GM10266 (cell line): Measurements from ENCODE around the gene MSGN1.

Experiments
- DNase-seq: peaks from one replicate; pipeline ENCODE4 v3.0.0; 2012; ENCODE audit errors: extremely low spot score
- TF ChIP-seq, protein P1 (sequence below): IDR thresholded peaks from 2 replicates; pipeline ENCODE4 v1.5.1; 2012; ENCODE audit warnings: mild to moderate bottlenecking, low read depth; ENCODE audit not compliant: control insufficient read depth, insufficient read depth; ENCODE audit errors: missing control alignments

MSGN1 gene, protein sequence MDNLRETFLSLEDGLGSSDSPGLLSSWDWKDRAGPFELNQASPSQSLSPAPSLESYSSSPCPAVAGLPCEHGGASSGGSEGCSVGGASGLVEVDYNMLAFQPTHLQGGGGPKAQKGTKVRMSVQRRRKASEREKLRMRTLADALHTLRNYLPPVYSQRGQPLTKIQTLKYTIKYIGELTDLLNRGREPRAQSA

DNA sequence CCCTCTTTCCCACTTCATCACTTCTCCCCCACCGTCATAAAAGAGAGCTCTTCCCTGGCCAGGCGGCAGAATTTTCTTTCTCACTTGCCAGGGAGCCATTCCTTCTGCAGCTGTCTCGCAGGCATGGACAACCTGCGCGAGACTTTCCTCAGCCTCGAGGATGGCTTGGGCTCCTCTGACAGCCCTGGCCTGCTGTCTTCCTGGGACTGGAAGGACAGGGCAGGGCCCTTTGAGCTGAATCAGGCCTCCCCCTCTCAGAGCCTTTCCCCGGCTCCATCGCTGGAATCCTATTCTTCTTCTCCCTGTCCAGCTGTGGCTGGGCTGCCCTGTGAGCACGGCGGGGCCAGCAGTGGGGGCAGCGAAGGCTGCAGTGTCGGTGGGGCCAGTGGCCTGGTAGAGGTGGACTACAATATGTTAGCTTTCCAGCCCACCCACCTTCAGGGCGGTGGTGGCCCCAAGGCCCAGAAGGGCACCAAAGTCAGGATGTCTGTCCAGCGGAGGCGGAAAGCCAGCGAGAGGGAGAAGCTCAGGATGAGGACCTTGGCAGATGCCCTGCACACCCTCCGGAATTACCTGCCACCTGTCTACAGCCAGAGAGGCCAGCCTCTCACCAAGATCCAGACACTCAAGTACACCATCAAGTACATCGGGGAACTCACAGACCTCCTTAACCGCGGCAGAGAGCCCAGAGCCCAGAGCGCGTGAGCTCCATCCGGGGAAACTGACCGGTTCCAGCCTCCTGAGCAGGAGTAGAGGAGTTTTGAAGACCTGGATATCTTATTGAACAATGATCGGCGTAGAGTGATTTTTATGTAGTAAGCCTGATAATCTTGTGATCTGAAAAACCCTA lies at the start of gene MSGN1:
MSGN1 (plus strand) TSS at position 65 of the 850 bp plus-strand sequence; CDS start at position 124, 59 bp downstream.
- no peak for DNase-seq
- TF ChIP-seq, protein P1, sequence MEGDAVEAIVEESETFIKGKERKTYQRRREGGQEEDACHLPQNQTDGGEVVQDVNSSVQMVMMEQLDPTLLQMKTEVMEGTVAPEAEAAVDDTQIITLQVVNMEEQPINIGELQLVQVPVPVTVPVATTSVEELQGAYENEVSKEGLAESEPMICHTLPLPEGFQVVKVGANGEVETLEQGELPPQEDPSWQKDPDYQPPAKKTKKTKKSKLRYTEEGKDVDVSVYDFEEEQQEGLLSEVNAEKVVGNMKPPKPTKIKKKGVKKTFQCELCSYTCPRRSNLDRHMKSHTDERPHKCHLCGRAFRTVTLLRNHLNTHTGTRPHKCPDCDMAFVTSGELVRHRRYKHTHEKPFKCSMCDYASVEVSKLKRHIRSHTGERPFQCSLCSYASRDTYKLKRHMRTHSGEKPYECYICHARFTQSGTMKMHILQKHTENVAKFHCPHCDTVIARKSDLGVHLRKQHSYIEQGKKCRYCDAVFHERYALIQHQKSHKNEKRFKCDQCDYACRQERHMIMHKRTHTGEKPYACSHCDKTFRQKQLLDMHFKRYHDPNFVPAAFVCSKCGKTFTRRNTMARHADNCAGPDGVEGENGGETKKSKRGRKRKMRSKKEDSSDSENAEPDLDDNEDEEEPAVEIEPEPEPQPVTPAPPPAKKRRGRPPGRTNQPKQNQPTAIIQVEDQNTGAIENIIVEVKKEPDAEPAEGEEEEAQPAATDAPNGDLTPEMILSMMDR, result no peak

DNA sequence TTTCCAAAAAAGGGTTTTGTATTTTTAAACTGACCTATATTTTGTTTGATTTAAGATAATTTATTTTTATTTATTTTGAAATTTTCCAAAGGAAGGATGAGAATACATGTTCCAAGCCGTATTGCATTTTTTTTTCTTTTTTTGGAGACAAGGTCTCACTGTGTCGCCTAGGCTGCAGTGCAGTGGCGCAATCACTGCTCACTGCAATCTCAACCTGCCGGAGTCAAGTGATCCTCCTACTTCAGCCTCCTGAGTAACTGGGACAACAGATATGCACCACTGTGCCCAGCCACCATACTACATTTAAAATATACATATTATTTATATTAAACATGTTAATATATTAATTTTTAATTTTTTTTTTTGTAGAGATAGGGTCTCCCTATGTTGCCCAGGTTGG lies 47.4 kb upstream of the MSGN1 start:
- no peak for DNase-seq
- TF ChIP-seq, protein P1, result no peak

DNA sequence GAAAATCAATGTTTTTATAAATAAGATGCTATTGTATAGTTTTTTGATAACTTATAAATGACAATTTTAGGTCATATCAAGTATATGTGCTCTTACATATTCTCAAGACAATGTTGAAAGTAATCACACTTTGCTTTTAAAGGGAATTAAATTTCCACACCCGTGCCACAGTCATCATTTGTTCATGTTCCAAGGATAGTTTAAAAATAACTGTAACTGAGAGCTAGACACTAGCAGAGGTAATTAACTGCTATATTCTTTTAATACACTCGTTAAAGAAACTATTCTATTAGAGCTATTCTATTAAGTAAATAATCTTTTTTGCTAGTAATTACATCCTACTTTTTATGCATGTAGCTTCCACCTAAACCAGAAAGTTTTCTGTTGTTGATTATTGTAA lies 44.3 kb upstream of the MSGN1 start:
- no peak for DNase-seq
- TF ChIP-seq, protein P1, result no peak

DNA sequence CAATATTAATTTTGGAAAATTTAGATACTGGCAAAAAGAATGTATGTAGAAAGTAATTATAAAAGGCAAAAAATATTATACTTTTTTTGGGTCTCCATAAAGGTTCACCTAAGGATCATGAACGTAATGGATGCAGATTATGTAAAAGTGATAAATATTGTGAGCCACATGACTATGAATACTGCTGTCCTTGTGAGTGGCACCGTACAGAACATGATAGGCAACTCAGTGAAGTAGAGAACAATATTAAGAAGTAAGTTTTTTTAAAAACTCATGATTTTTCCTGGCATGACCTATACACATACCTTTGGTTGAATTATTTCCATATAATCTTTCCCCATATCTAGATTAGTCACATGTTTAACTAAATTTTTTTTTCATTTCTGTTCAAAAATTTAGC lies 43.7 kb upstream of the MSGN1 start:
- no peak for DNase-seq
- TF ChIP-seq, protein P1, result no peak

DNA sequence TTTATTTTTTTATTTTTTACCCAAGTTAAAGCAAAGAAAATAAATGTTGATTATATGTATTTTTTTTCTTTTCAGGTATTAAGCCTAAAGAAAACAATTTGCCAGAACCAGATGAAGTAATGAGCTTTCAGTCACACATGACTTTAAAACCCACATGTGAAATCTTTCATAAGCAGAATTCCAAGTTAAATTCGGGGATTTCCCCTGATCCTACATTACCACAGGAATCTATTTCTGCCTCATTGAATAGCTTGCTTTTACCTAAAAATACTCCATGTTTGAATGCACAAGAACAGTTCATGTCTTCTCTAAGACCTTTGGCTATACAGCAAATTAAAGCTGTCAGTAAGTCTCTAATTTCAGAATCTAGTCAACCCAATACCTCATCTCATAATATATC lies 35.7 kb upstream of the MSGN1 start:
- DNase-seq, result no peak
- TF ChIP-seq, protein P1, result no peak

DNA sequence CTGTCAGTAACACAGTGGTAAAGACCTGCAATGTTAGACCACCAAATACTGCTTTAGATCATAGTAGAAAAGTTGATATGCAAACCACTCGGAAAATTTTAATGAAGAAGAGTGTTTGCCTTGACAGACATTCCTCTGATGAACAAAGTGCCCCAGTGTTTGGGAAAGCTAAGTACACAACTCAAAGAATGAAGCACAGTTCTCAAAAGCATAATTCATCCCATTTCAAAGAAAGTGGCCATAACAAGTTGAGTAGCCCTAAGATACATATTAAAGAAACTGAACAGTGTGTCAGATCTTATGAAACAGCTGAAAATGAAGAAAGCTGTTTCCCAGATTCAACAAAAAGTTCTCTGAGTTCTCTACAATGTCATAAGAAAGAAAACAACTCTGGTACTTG lies 34.8 kb upstream of the MSGN1 start:
- TF ChIP-seq, protein P1, result no peak
- no peak for DNase-seq

DNA sequence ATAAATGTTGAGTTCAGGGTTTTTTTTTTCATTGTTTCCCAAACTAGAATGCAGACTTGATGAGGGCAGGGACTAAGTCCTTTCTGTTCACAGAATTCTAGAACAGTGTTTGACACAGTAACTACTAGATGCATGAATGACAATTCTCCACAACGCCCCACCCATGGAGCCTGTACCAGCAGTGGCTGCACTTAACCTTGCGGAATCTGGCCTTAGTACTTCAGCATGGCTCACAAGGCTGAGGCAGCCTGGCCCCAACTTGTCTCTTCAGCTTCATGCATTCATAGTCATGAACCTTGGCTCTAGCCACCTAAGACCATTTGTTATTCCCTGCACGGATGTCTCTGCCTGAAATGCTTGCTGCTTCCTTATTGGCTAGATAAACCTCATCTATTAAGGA lies 29.5 kb upstream of the MSGN1 start:
- no peak for DNase-seq
- TF ChIP-seq, protein P1, result no peak
